ENCODE results near the gene RCL1. TPM values are rescaled to one million over a fixed set of nuclear protein-coding genes. Genes with fewer than 3 reads are reported as not detected.

Gene RCL1
- total RNA-seq, 1 donor: 27.7 TPM

- Histone ChIP-seq H3K4me3 (ENCODE audit: low read length) (no peak overlapping the region), H3K4me1 (ENCODE audit: insufficient read depth, low read length) (peaks cover 15% of the 10 kb centered on the region), H3K9me3 (ENCODE audit: low read depth, low read length) (peaks cover 8% of the 10 kb centered on the region), H3K27me3 (ENCODE audit: insufficient read depth, low read length) (no peaks in the 10 kb centered on the region)
These were observed 22.7 kb downstream of the RCL1 start for GRCh38 chr9:4815381-4815956.

- no peaks in the 10 kb centered on the region for H3K9me3 ChIP-seq (ENCODE audit: low read depth, low read length)
- no peak overlapping the region for H3K4me3 ChIP-seq (ENCODE audit: low read length)
- peaks cover 13% of the 10 kb centered on the region for H3K4me1 ChIP-seq (ENCODE audit: insufficient read depth, low read length)
- no peaks in the 10 kb centered on the region for H3K27me3 ChIP-seq (ENCODE audit: insufficient read depth, low read length)
These were observed 27.4 kb downstream of the RCL1 start for GRCh38 chr9:4820168-4820567.

GRCh38 chr9:4821133-4821532 is 28.4 kb downstream of the RCL1 start:
- Histone ChIP-seq H3K9me3 (ENCODE audit: low read depth, low read length) (no peaks in the 10 kb centered on the region), H3K27me3 (ENCODE audit: insufficient read depth, low read length) (no peaks in the 10 kb centered on the region), H3K4me3 (ENCODE audit: low read length) (no peak overlapping the region), H3K4me1 (ENCODE audit: insufficient read depth, low read length) (peaks cover 5% of the 10 kb centered on the region)

- Histone ChIP-seq H3K4me1 (ENCODE audit: insufficient read depth, low read length) (peaks cover 5% of the 10 kb centered on the region), H3K9me3 (ENCODE audit: low read depth, low read length) (no peaks in the 10 kb centered on the region), H3K27me3 (ENCODE audit: insufficient read depth, low read length) (no peaks in the 10 kb centered on the region), H3K4me3 (ENCODE audit: low read length) (no peak overlapping the region)
These were observed 29.3 kb downstream of the RCL1 start for GRCh38 chr9:4822057-4822456.

- H3K4me3 ChIP-seq (ENCODE audit: low read length): no peak overlapping the region
- no peaks in the 10 kb centered on the region for H3K27me3 ChIP-seq (ENCODE audit: insufficient read depth, low read length)
- peaks cover 5% of the 10 kb centered on the region for H3K4me1 ChIP-seq (ENCODE audit: insufficient read depth, low read length)
- no peaks in the 10 kb centered on the region for H3K9me3 ChIP-seq (ENCODE audit: low read depth, low read length)
These were observed 33.8 kb downstream of the RCL1 start for GRCh38 chr9:4826417-4827166.

GRCh38 chr9:4827224-4827623 is 34.5 kb downstream of the RCL1 start:
- no peaks in the 10 kb centered on the region for H3K9me3 ChIP-seq (ENCODE audit: low read depth, low read length)
- H3K27me3 ChIP-seq (ENCODE audit: insufficient read depth, low read length): no peaks in the 10 kb centered on the region
- H3K4me3 ChIP-seq (ENCODE audit: low read length): no peak overlapping the region
- peaks cover 3% of the 10 kb centered on the region for H3K4me1 ChIP-seq (ENCODE audit: insufficient read depth, low read length)

- H3K27me3 ChIP-seq (ENCODE audit: insufficient read depth, low read length): no peaks in the 10 kb centered on the region
- H3K4me3 ChIP-seq (ENCODE audit: low read length): no peak overlapping the region
- H3K9me3 ChIP-seq (ENCODE audit: low read depth, low read length): no peaks in the 10 kb centered on the region
- H3K4me1 ChIP-seq (ENCODE audit: insufficient read depth, low read length): no peaks in the 10 kb centered on the region
These were observed 36.0 kb downstream of the RCL1 start for GRCh38 chr9:4828761-4829160.

GRCh38 chr9:4829969-4830368 is 37.2 kb downstream of the RCL1 start:
- Histone ChIP-seq H3K4me3 (ENCODE audit: low read length) (no peak overlapping the region), H3K9me3 (ENCODE audit: low read depth, low read length) (no peaks in the 10 kb centered on the region), H3K4me1 (ENCODE audit: insufficient read depth, low read length) (no peaks in the 10 kb centered on the region), H3K27me3 (ENCODE audit: insufficient read depth, low read length) (no peaks in the 10 kb centered on the region)

- Histone ChIP-seq H3K9me3 (ENCODE audit: low read depth, low read length) (no peaks in the 10 kb centered on the region), H3K4me1 (ENCODE audit: insufficient read depth, low read length) (no peaks in the 10 kb centered on the region), H3K4me3 (ENCODE audit: low read length) (no peak overlapping the region), H3K27me3 (ENCODE audit: insufficient read depth, low read length) (no peaks in the 10 kb centered on the region)
These were observed 38.0 kb downstream of the RCL1 start for GRCh38 chr9:4830699-4831098.

GRCh38 chr9:4831119-4831518 is 38.4 kb downstream of the RCL1 start:
- Histone ChIP-seq H3K4me3 (ENCODE audit: low read length) (no peak overlapping the region), H3K27me3 (ENCODE audit: insufficient read depth, low read length) (no peaks in the 10 kb centered on the region), H3K9me3 (ENCODE audit: low read depth, low read length) (no peaks in the 10 kb centered on the region), H3K4me1 (ENCODE audit: insufficient read depth, low read length) (no peaks in the 10 kb centered on the region)

GRCh38 chr9:4831944-4832343 is 39.2 kb downstream of the RCL1 start:
- Histone ChIP-seq H3K9me3 (ENCODE audit: low read depth, low read length) (no peaks in the 10 kb centered on the region), H3K4me1 (ENCODE audit: insufficient read depth, low read length) (no peaks in the 10 kb centered on the region), H3K4me3 (ENCODE audit: low read length) (no peak overlapping the region), H3K27me3 (ENCODE audit: insufficient read depth, low read length) (no peaks in the 10 kb centered on the region)

GRCh38 chr9:4832786-4833579 is 40.2 kb downstream of the RCL1 start:
- no peaks in the 10 kb centered on the region for H3K27me3 ChIP-seq (ENCODE audit: insufficient read depth, low read length)
- H3K4me3 ChIP-seq (ENCODE audit: low read length): no peak overlapping the region
- H3K4me1 ChIP-seq (ENCODE audit: insufficient read depth, low read length): no peaks in the 10 kb centered on the region
- H3K9me3 ChIP-seq (ENCODE audit: low read depth, low read length): no peaks in the 10 kb centered on the region

- no peak overlapping the region for H3K4me3 ChIP-seq (ENCODE audit: low read length)
- H3K4me1 ChIP-seq (ENCODE audit: insufficient read depth, low read length): no peaks in the 10 kb centered on the region
- no peaks in the 10 kb centered on the region for H3K9me3 ChIP-seq (ENCODE audit: low read depth, low read length)
- H3K27me3 ChIP-seq (ENCODE audit: insufficient read depth, low read length): no peaks in the 10 kb centered on the region
These were observed 41.2 kb downstream of the RCL1 start for GRCh38 chr9:4833781-4834560.

GRCh38 chr9:4836676-4837075 is 43.9 kb downstream of the RCL1 start:
- Histone ChIP-seq H3K4me1 (ENCODE audit: insufficient read depth, low read length) (no peaks in the 10 kb centered on the region), H3K9me3 (ENCODE audit: low read depth, low read length) (no peaks in the 10 kb centered on the region), H3K27me3 (ENCODE audit: insufficient read depth, low read length) (no peaks in the 10 kb centered on the region), H3K4me3 (ENCODE audit: low read length) (no peak overlapping the region)

Measured in mononuclear cell (primary cell).